ENCODE data around the gene ETV3.
"Not testable (repeated sequence)": the region's sequence is repeated elsewhere in the genome, so short reads cannot be mapped to it uniquely, and the experiment has no call there.

The ETV3 gene

GRCh38 chr1:157177733-157178394 lies 39.7 kb upstream of the ETV3 start:
- H3K4me3 ChIP-seq (ENCODE audit: low read depth, low read length) = no peak overlapping the region
- TF ChIP-seq CTCF (IDR thresholded peaks at IDR 0.05; ENCODE audit: borderline replicate concordance, insufficient read depth, low read depth, low read length) = no peak

GRCh38 chr1:157176591-157177121 lies 38.5 kb upstream of the ETV3 start:
- H3K4me3 ChIP-seq (ENCODE audit: low read depth, low read length) = no peak overlapping the region
- TF ChIP-seq CTCF (IDR thresholded peaks at IDR 0.05; ENCODE audit: borderline replicate concordance, insufficient read depth, low read depth, low read length) = no peak

- no peak overlapping the region for H3K4me3 ChIP-seq (ENCODE audit: low read depth, low read length)
- no peak for TF ChIP-seq CTCF (IDR thresholded peaks at IDR 0.05; ENCODE audit: borderline replicate concordance, insufficient read depth, low read depth, low read length)
Observed at GRCh38 chr1:157176016-157176415, 37.8 kb upstream of the ETV3 start.

GRCh38 chr1:157173900-157174410 lies 35.8 kb upstream of the ETV3 start:
- TF ChIP-seq CTCF (IDR thresholded peaks at IDR 0.05; ENCODE audit: borderline replicate concordance, insufficient read depth, low read depth, low read length) = no peak
- H3K4me3 ChIP-seq (ENCODE audit: low read depth, low read length) = no peak overlapping the region

- H3K4me3 ChIP-seq (ENCODE audit: low read depth, low read length) = not testable (repeated sequence)
Observed at GRCh38 chr1:157173241-157173640, 35.0 kb upstream of the ETV3 start.

GRCh38 chr1:157172591-157172990 lies 34.4 kb upstream of the ETV3 start:
- H3K4me3 ChIP-seq (ENCODE audit: low read depth, low read length) = not testable (repeated sequence)

GRCh38 chr1:157171903-157172503 lies 33.8 kb upstream of the ETV3 start:
- H3K4me3 ChIP-seq (ENCODE audit: low read depth, low read length) = not testable (repeated sequence)
- TF ChIP-seq CTCF (IDR thresholded peaks at IDR 0.05; ENCODE audit: borderline replicate concordance, insufficient read depth, low read depth, low read length) = peak; percentile 18; the same call in 1 of the 2 replicates

Measured in GM12875 (cell line).